ENCODE measurements around the gene TMEM135.

- no peak for TF ChIP-seq POLR2A (IDR thresholded peaks at IDR 0.05)
- TF ChIP-seq CTCF (IDR thresholded peaks at IDR 0.05 in 4 of 5, conservative IDR thresholded peaks at IDR 0.05 in 1 of 5), result no peak
Measured at GRCh38 chr11:87230995-87231394, 193.3 kb downstream of the TMEM135 start.

Measured in gastrocnemius medialis (tissue), 4 donors.